GM19452 (cell line): ENCODE data around the gene SYT7.

Experiments
- ATAC-seq: cut with Tn5 transposase; IDR thresholded peaks from one replicate; pipeline ENCODE4 v1.9.1; 2021; ENCODE audit not compliant: unreplicated experiment

SYT7 gene

GRCh38 chr11:61522881-61523280 lies 58.0 kb downstream of the SYT7 start:
- no peak for ATAC-seq

GRCh38 chr11:61518032-61518795 lies 62.7 kb downstream of the SYT7 start:
- ATAC-seq, result no peak

- no peak for ATAC-seq
Measured at GRCh38 chr11:61516675-61517572, 64.0 kb downstream of the SYT7 start.

GRCh38 chr11:61516191-61516590 lies 64.7 kb downstream of the SYT7 start:
- ATAC-seq, result no peak

GRCh38 chr11:61515686-61516085 lies 65.2 kb downstream of the SYT7 start:
- no peak for ATAC-seq

GRCh38 chr11:61514050-61514917 lies 66.6 kb downstream of the SYT7 start:
- no peak for ATAC-seq

GRCh38 chr11:61513143-61513765 lies 67.6 kb downstream of the SYT7 start:
- no peak for ATAC-seq

- no peak for ATAC-seq
Measured at GRCh38 chr11:61512435-61512834, 68.4 kb downstream of the SYT7 start.

GRCh38 chr11:61511383-61511782 lies 69.5 kb downstream of the SYT7 start:
- no peak for ATAC-seq

GRCh38 chr11:61510974-61511373 lies 69.9 kb downstream of the SYT7 start:
- no peak for ATAC-seq

GRCh38 chr11:61510166-61510919 lies 70.5 kb downstream of the SYT7 start:
- no peak for ATAC-seq

- peak; percentile 58 for ATAC-seq
Measured at GRCh38 chr11:61509043-61510029, 71.5 kb downstream of the SYT7 start.

GRCh38 chr11:61507962-61508861 lies 72.7 kb downstream of the SYT7 start, which contains the start of gene LRRC10B:
Gene LRRC10B, plus strand, starts transcription at chr11:61508749. Its CDS starts 250 bp downstream, at chr11:61508999.
- no peak for ATAC-seq

GRCh38 chr11:61507012-61507768 lies 73.7 kb downstream of the SYT7 start:
- no peak for ATAC-seq

- ATAC-seq, result no peak
Measured at GRCh38 chr11:61505640-61506155, 75.2 kb downstream of the SYT7 start.

GRCh38 chr11:61505106-61505505 lies 75.8 kb downstream of the SYT7 start:
- no peak for ATAC-seq
